ENCODE results near the gene RXRA. TPM values are rescaled to one million over a fixed set of nuclear protein-coding genes. Genes with fewer than 3 reads are reported as not detected.

Gene RXRA
- total RNA-seq, 1 donor from 2014 or later, result 20.5 TPM

DNA sequence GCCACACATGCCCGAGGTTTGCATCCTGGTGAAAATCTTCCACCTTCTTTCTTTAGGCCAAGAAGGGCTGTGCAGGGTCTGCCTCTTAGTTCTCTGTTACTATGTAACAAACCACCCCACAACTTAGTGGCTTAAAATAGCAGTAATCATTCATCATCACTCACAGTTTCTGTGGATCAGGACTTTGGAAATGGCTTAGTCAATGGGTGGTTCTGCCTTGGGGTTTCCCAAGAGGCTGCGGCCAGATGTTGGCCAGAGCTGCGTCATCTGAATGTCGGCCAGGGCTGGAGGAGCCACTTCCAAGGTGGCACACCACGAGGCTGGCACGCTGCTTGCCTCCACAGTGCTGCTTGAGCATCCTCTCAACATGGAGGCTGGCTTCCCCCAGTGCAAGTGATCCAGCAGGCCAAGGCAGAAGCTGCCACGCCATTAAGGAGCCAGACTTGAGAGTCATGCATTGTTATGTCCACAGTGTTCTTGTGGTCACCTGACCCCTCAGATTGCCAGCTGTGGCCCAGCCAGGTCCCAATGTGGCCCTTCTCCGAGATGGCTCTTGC lies 135.2 kb downstream of the RXRA start:
- no peaks in the 10 kb centered on the region for H3K36me3 Mint-ChIP-seq (ENCODE audit: unreplicated experiment)
- no peak overlapping the region for H3K4me3 Mint-ChIP-seq (ENCODE audit: unreplicated experiment)
- peaks cover 3% of the 10 kb centered on the region for H3K27me3 Mint-ChIP-seq (ENCODE audit: unreplicated experiment)

DNA sequence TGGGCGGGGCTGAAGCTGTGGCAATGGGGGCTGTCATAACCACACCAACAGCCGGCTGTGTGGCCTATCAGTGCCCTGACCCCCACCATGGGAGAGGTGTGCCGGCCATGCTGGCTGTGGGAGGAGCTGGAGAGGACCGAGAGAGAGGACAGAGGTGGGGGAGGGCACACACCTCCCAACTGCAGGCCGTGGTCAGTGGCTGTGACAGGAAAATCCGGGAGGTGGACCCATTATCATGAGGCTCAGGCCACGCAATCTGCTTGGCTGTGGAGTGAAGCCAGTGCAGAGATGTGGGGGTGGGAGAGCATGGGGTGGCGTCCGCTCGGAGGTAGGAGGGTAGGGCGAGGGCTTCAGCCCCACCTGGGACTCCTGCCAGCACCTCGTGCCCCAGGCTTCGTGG lies 136.1 kb downstream of the RXRA start:
- Mint-ChIP-seq H3K27ac (ENCODE audit: unreplicated experiment) (peak overlapping the region; percentile 22), H3K9me3 (ENCODE audit: unreplicated experiment) (no peaks in the 10 kb centered on the region), H3K4me3 (ENCODE audit: unreplicated experiment) (no peak overlapping the region), H3K4me1 (ENCODE audit: low read depth, unreplicated experiment) (peaks cover 1% of the 10 kb centered on the region), H3K36me3 (ENCODE audit: unreplicated experiment) (no peaks in the 10 kb centered on the region), H3K27me3 (ENCODE audit: unreplicated experiment) (peaks cover 3% of the 10 kb centered on the region)
- TF ChIP-seq, protein P1, sequence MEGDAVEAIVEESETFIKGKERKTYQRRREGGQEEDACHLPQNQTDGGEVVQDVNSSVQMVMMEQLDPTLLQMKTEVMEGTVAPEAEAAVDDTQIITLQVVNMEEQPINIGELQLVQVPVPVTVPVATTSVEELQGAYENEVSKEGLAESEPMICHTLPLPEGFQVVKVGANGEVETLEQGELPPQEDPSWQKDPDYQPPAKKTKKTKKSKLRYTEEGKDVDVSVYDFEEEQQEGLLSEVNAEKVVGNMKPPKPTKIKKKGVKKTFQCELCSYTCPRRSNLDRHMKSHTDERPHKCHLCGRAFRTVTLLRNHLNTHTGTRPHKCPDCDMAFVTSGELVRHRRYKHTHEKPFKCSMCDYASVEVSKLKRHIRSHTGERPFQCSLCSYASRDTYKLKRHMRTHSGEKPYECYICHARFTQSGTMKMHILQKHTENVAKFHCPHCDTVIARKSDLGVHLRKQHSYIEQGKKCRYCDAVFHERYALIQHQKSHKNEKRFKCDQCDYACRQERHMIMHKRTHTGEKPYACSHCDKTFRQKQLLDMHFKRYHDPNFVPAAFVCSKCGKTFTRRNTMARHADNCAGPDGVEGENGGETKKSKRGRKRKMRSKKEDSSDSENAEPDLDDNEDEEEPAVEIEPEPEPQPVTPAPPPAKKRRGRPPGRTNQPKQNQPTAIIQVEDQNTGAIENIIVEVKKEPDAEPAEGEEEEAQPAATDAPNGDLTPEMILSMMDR (IDR thresholded peaks at IDR 0.05; ENCODE audit: partially characterized antibody, unreplicated experiment), result no peak
- DNase-seq, result no peak

More for the DNA sequence above, 135.2 kb downstream of the RXRA start:
- Mint-ChIP-seq H3K27ac (ENCODE audit: unreplicated experiment) (no peak overlapping the region), H3K4me1 (ENCODE audit: low read depth, unreplicated experiment) (no peaks in the 10 kb centered on the region), H3K9me3 (ENCODE audit: unreplicated experiment) (no peaks in the 10 kb centered on the region)
- TF ChIP-seq, protein P1 (IDR thresholded peaks at IDR 0.05; ENCODE audit: partially characterized antibody, unreplicated experiment), result no peak
- DNase-seq, result no peak

DNA sequence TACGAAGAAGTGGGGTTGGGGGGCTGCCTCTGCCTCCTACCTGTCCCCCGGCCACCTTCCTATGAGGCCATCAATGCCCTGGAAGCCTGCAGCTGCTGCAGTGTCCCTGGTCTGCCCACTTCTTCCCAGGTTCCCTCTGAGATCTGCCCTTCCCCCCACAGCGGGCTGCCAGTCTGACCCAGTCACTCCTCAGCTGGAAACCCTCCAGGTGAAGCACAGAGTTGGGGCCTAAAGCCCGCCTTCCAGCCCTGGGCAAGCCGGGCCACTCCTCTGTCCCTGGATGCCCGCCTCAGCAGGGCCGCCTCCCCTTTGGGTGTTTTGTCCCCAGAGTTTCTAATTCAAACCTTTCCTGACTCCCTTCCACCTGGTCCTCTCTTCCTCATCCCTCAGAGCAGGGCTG lies 137.0 kb downstream of the RXRA start:
- Mint-ChIP-seq H3K4me1 (ENCODE audit: low read depth, unreplicated experiment) (peaks cover 1% of the 10 kb centered on the region), H3K9me3 (ENCODE audit: unreplicated experiment) (no peaks in the 10 kb centered on the region), H3K27me3 (ENCODE audit: unreplicated experiment) (peaks cover 3% of the 10 kb centered on the region), H3K4me3 (ENCODE audit: unreplicated experiment) (no peak overlapping the region), H3K27ac (ENCODE audit: unreplicated experiment) (no peak overlapping the region), H3K36me3 (ENCODE audit: unreplicated experiment) (no peaks in the 10 kb centered on the region)
- TF ChIP-seq, protein P1 (IDR thresholded peaks at IDR 0.05; ENCODE audit: partially characterized antibody, unreplicated experiment), result no peak
- no peak for DNase-seq

DNA sequence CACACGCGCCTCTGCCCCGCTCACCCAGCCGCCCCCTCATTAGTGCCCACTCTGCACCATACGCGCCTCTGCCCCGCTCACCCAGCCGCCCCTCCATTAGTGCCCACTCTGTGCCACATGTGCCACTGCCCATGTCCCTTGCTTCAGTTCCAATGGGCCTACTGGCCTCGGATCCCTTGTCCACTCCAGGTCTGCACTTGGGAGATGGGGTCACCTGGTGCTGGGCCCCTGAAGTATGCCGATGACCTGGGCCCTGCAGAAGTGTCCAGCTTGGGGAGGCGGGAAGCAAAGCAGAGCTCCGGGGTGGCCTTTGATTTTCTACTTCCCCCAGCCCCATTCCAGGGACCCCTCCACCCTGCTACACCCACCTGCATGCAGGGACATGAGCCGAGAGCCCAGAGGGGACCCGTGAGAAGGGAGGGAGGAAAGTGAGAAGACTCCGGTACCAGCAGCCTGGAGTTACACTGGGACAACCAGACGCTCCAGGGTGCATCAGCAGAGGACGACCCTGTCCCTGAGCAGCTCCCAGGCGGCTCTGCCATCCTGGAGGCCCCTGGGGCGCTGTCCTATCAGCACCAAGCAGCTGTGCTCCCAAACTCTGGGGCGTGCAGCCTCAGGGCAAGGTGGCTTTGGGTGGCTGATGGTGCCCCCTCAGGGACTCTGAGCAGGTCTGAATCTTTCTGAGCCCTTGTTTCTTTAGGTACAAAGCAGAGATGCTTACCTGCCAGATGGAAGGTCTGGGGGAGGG lies 140.8 kb downstream of the RXRA start:
- no peak for DNase-seq

More for the DNA sequence above, 140.8 kb downstream of the RXRA start:
- Mint-ChIP-seq H3K4me3 (ENCODE audit: unreplicated experiment) (no peak overlapping the region), H3K36me3 (ENCODE audit: unreplicated experiment) (no peaks in the 10 kb centered on the region), H3K27ac (ENCODE audit: unreplicated experiment) (no peak overlapping the region), H3K9me3 (ENCODE audit: unreplicated experiment) (no peaks in the 10 kb centered on the region), H3K4me1 (ENCODE audit: low read depth, unreplicated experiment) (peaks cover 1% of the 10 kb centered on the region), H3K27me3 (ENCODE audit: unreplicated experiment) (no peaks in the 10 kb centered on the region)
- TF ChIP-seq, protein P1 (IDR thresholded peaks at IDR 0.05; ENCODE audit: partially characterized antibody, unreplicated experiment), result no peak

Measured in glutamatergic neuron (in vitro differentiated cells).